Measurements from ENCODE around the gene WIPF1.

Gene WIPF1

GRCh38 chr2:174540893-174541292 is 56.7 kb downstream of the WIPF1 start:
- Histone ChIP-seq H3K36me3 (ENCODE audit: insufficient read depth, low read length) (no peaks in the 10 kb centered on the region), H4K20me1 (ENCODE audit: insufficient read depth, low read length, poor library complexity, severe bottlenecking) (no peaks in the 10 kb centered on the region), H3F3A (ENCODE audit: low read depth) (no peaks in the 10 kb centered on the region), H3K4me3 (ENCODE audit: low read length, poor library complexity, severe bottlenecking) (no peak overlapping the region), H3K9me3 (ENCODE audit: insufficient read depth, low read depth, low read length) (no peaks in the 10 kb centered on the region), H3K9me2 (replicated peaks; ENCODE audit: low read depth, low read length) (no peaks in the 10 kb centered on the region), H3K9ac (ENCODE audit: low read depth, low read length, poor library complexity, severe bottlenecking) (no peak overlapping the region), H3K27me3 (ENCODE audit: insufficient read depth, low read length, poor library complexity, severe bottlenecking) (no peaks in the 10 kb centered on the region), H3K4me2 (ENCODE audit: low read depth, low read length, poor library complexity, severe bottlenecking) (no peak overlapping the region), H2AFZ (ENCODE audit: low read length) (no peak overlapping the region), H3K4me1 (ENCODE audit: insufficient read depth, low read length, poor library complexity, severe bottlenecking) (no peaks in the 10 kb centered on the region), H3K79me2 (ENCODE audit: insufficient read depth, low read length) (no peaks in the 10 kb centered on the region)
- TF ChIP-seq CTCF (conservative IDR thresholded peaks at IDR 0.05; ENCODE audit: low read length), result no peak
- no peak for TF ChIP-seq EZH2phosphoT487 (IDR thresholded peaks at IDR 0.05; ENCODE audit: borderline replicate concordance)

- Histone ChIP-seq H3K79me2 (ENCODE audit: insufficient read depth, low read length) (no peaks in the 10 kb centered on the region), H4K20me1 (ENCODE audit: insufficient read depth, low read length, poor library complexity, severe bottlenecking) (no peaks in the 10 kb centered on the region), H3K27me3 (ENCODE audit: insufficient read depth, low read length, poor library complexity, severe bottlenecking) (no peaks in the 10 kb centered on the region), H3K9me3 (ENCODE audit: insufficient read depth, low read depth, low read length) (no peaks in the 10 kb centered on the region), H3K9me2 (replicated peaks; ENCODE audit: low read depth, low read length) (no peaks in the 10 kb centered on the region), H3K4me1 (ENCODE audit: insufficient read depth, low read length, poor library complexity, severe bottlenecking) (no peaks in the 10 kb centered on the region), H3K4me2 (ENCODE audit: low read depth, low read length, poor library complexity, severe bottlenecking) (no peak overlapping the region), H3K36me3 (ENCODE audit: insufficient read depth, low read length) (no peaks in the 10 kb centered on the region), H2AFZ (ENCODE audit: low read length) (no peak overlapping the region), H3K4me3 (ENCODE audit: low read length, poor library complexity, severe bottlenecking) (no peak overlapping the region), H3F3A (ENCODE audit: low read depth) (no peaks in the 10 kb centered on the region), H3K9ac (ENCODE audit: low read depth, low read length, poor library complexity, severe bottlenecking) (no peak overlapping the region)
- TF ChIP-seq CTCF (conservative IDR thresholded peaks at IDR 0.05; ENCODE audit: low read length), result no peak
Measured at GRCh38 chr2:174535757-174536703, 61.6 kb downstream of the WIPF1 start.

GRCh38 chr2:174535083-174535482 is 62.5 kb downstream of the WIPF1 start:
- Histone ChIP-seq H3K9me2 (replicated peaks; ENCODE audit: low read depth, low read length) (no peaks in the 10 kb centered on the region), H3K4me3 (ENCODE audit: low read length, poor library complexity, severe bottlenecking) (no peak overlapping the region), H2AFZ (ENCODE audit: low read length) (no peak overlapping the region), H3K4me2 (ENCODE audit: low read depth, low read length, poor library complexity, severe bottlenecking) (no peak overlapping the region), H3K9me3 (ENCODE audit: insufficient read depth, low read depth, low read length) (no peaks in the 10 kb centered on the region), H4K20me1 (ENCODE audit: insufficient read depth, low read length, poor library complexity, severe bottlenecking) (no peaks in the 10 kb centered on the region), H3K9ac (ENCODE audit: low read depth, low read length, poor library complexity, severe bottlenecking) (no peak overlapping the region), H3K27me3 (ENCODE audit: insufficient read depth, low read length, poor library complexity, severe bottlenecking) (no peaks in the 10 kb centered on the region), H3K4me1 (ENCODE audit: insufficient read depth, low read length, poor library complexity, severe bottlenecking) (no peaks in the 10 kb centered on the region), H3K36me3 (ENCODE audit: insufficient read depth, low read length) (no peaks in the 10 kb centered on the region), H3F3A (ENCODE audit: low read depth) (no peaks in the 10 kb centered on the region), H3K79me2 (ENCODE audit: insufficient read depth, low read length) (no peaks in the 10 kb centered on the region)
- TF ChIP-seq CTCF (conservative IDR thresholded peaks at IDR 0.05; ENCODE audit: low read length) (no peak), EZH2phosphoT487 (IDR thresholded peaks at IDR 0.05; ENCODE audit: borderline replicate concordance) (no peak)
